CD4-positive, alpha-beta memory T cell (primary cell): Measurements from ENCODE around the gene EARS2. TPM values are rescaled to one million over a fixed set of nuclear protein-coding genes. Genes with fewer than 3 reads are reported as not detected.

Experiments used
- CTCF ChIA-PET: fragments of 350-600 bp; sonication (Branson Sonifier 250); formaldehyde crosslinking; loops from one replicate; lab custom pipeline; 2021; ENCODE audit warnings: inconsistent platforms; ENCODE audit not compliant: partially characterized antibody; lab: Charles Lee
- POLR2A ChIA-PET: fragments of 350-600 bp; sonication (Branson Sonifier 250); formaldehyde crosslinking; loops from one replicate; lab custom pipeline; 2021; ENCODE audit not compliant: partially characterized antibody; lab: Charles Lee
- DNase-seq, 5 donors: peaks; one replicate each; pipeline versions ENCODE4 v3.0.0 to v3.0.0-alpha.2; 2020 to 2022; ENCODE audit warnings: mixed read lengths in 1 of 5
- H3K27ac ChIP-seq: one replicate; pipeline ENCODE4 v1.7.0; 2013; ENCODE audit warnings: low read depth, low read length
- H3K27me3 ChIP-seq: 2 replicates; pipeline ENCODE4 v1.7.0; 2013; ENCODE audit warnings: mild to moderate bottlenecking, low read length, moderate library complexity; ENCODE audit not compliant: insufficient read depth
- H3K36me3 ChIP-seq: 2 replicates; pipeline ENCODE4 v1.7.0; 2013; ENCODE audit warnings: mild to moderate bottlenecking, low read length, moderate library complexity; ENCODE audit not compliant: insufficient read depth
- H3K4me1 ChIP-seq: 2 replicates; pipeline ENCODE4 v1.7.0; 2013; ENCODE audit warnings: mild to moderate bottlenecking, low read length, moderate library complexity; ENCODE audit not compliant: insufficient read depth
- H3K4me3 ChIP-seq, 2 donors: one replicate each; pipeline ENCODE4 v1.7.0; 2013; ENCODE audit warnings: low read length in 2 of 2, mild to moderate bottlenecking in 1 of 2
- H3K9me3 ChIP-seq, 2 donors: one replicate each; pipeline ENCODE4 v1.7.0; 2013; ENCODE audit warnings: low read length in 2 of 2, control low read depth in 1 of 2; ENCODE audit not compliant: control insufficient read depth in 1 of 2
- H3K27ac Mint-ChIP-seq, 7 donors: one replicate each; pipeline ENCODE4 v1.8.0; 2020 to 2021; ENCODE audit warnings: mixed read lengths in 7 of 7, mild to moderate bottlenecking in 6 of 7, inconsistent platforms in 3 of 7, moderate library complexity in 3 of 7
- H3K27me3 Mint-ChIP-seq, 2 donors: one replicate each; pipeline ENCODE4 v1.8.0; 2020 to 2021; ENCODE audit warnings: mixed read lengths in 2 of 2
- H3K36me3 Mint-ChIP-seq, 2 donors: one replicate each; pipeline ENCODE4 v1.8.0; 2020 to 2021; ENCODE audit warnings: mixed read lengths in 2 of 2, inconsistent platforms in 1 of 2, mild to moderate bottlenecking in 1 of 2
- H3K4me1 Mint-ChIP-seq, 4 donors: one replicate each; pipeline ENCODE4 v1.8.0; 2020 to 2021; ENCODE audit warnings: mixed read lengths in 4 of 4, mild to moderate bottlenecking in 1 of 4
- H3K4me3 Mint-ChIP-seq, 8 donors: one replicate each; pipeline ENCODE4 v1.8.0; 2020 to 2021; ENCODE audit warnings: mixed read lengths in 8 of 8, mild to moderate bottlenecking in 7 of 8, moderate library complexity in 6 of 8, inconsistent platforms in 3 of 8
- H3K9me3 Mint-ChIP-seq, 8 donors: one replicate each; pipeline ENCODE4 v1.8.0; 2020 to 2021; ENCODE audit warnings: mixed read lengths in 8 of 8, mild to moderate bottlenecking in 5 of 8, inconsistent platforms in 3 of 8, moderate library complexity in 1 of 8
- intact Hi-C: fragments of 100-400 bp; cut with micrococcal nuclease; formaldehyde crosslinking; loops from one replicate; pipeline ENCODE4 v1.15.1; 2023
- polyA plus RNA-seq, 2 donors: library from polyadenylated mRNA; unstranded; fragments of 300-500 nt; fragmentation: Illumina TruSeq; gene quantifications; one replicate each; pipeline ENCODE4 v1.2.3, GENCODE V29; 2021
- total RNA-seq, 2 experiments: library from RNA; stranded (reverse); gene quantifications; one replicate each; pipeline ENCODE4 v1.2.3, GENCODE V29; 2021

The EARS2 gene
- total and polyA plus RNA-seq, 4 experiments from 2014 or later, result 11.4 to 16.0 (median 14.6) TPM

DNA sequence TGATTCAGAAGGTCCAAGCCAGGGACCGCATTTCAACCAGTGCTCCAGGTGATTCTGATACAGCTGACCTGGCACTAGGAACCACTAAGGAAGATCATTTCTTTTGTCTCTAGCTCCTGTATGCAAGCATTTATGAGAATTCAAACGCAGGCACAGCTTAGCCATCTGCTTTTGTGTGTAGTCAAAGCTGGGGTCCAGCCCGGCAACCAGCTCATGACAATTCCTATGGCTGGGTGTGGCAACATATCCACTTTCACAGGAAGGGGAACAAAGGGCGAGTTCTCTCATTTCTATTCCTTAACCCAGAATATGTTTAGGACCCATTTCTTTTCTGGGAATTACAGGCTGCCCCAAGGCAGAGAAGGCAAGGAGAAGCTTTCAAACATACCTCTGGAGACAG, 76.9 kb downstream of the EARS2 start:
- intact Hi-C loops, result no loop called here
- Histone ChIP-seq H3K4me1 (peaks cover 6% of the 10 kb centered on the region), H3K27ac (no peak overlapping the region), H3K9me3 (no peaks in the 10 kb centered on the region), H3K4me3 (no peak overlapping the region), H3K27me3 (no peaks in the 10 kb centered on the region), H3K36me3 (peaks cover 71% of the 10 kb centered on the region)
- Mint-ChIP-seq H3K27me3 (no peaks in the 10 kb centered on the region), H3K9me3 (no peaks in the 10 kb centered on the region), H3K36me3 (peaks cover 57 to 80% of the 10 kb centered on the region in 2 donors), H3K4me1 (peaks cover 0 to 11% (median 3%) of the 10 kb centered on the region in 4 donors), H3K4me3 (peak overlapping the region in 1 of 8 donors; percentile 5), H3K27ac (peak overlapping the region in 1 of 7 donors; percentile 51)
- POLR2A ChIA-PET, result interaction anchor here (0.5 kb wide), 1 partner anchor 23 kb away, joined by 3 read pairs; no protein-coding TSS in a partner anchor
- CTCF ChIA-PET, result interaction anchor here (0.8 to 4.4 kb wide), 2 partner anchors 20 to 45 kb away, joined by 3 to 17 read pairs; no protein-coding TSS in a partner anchor
- no peak for DNase-seq

GRCh38 chr16:23479138-23479537, 78.0 kb downstream of the EARS2 start:
- Histone ChIP-seq H3K36me3 (peaks cover 73% of the 10 kb centered on the region), H3K4me3 (no peak overlapping the region), H3K27me3 (no peaks in the 10 kb centered on the region), H3K27ac (no peak overlapping the region), H3K9me3 (no peaks in the 10 kb centered on the region), H3K4me1 (peaks cover 6% of the 10 kb centered on the region)
- no peaks in the 10 kb centered on the region for H3K27me3 Mint-ChIP-seq
- no peaks in the 10 kb centered on the region for H3K9me3 Mint-ChIP-seq
- CTCF ChIA-PET, result interaction anchor here (4.4 kb wide), 1 partner anchor 44 kb away, joined by 17 read pairs; no protein-coding TSS in a partner anchor
- POLR2A ChIA-PET, result no interaction called here
- peaks cover 0 to 11% (median 3%) of the 10 kb centered on the region in 4 donors for H3K4me1 Mint-ChIP-seq
- no peak for DNase-seq
- intact Hi-C loops, result no loop called here
- H3K4me3 Mint-ChIP-seq, result no peak overlapping the region
- peaks cover 49 to 78% of the 10 kb centered on the region in 2 donors for H3K36me3 Mint-ChIP-seq
- peak overlapping the region in 4 of 7 donors; percentile 24 to 90 (median 42) for H3K27ac Mint-ChIP-seq

DNA sequence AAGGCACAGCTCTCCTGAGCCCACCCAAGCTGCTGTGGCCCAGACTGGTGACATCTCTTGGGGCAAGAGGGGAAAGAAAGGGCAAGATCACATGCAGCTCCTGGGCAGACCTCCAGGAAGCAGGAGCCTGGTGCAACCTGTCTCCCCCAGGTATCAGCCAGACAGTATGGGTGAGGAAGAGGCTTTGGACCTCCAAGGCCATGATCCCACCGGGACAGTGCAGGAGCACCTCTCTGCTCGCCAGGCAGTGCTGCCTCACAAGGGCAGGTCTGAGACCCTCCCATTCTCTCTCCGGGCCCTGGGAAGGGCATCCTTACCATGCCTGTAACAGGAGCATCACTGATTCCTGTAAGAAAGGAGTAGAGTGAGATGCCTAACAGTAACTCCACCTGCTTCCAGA, 78.6 kb downstream of the EARS2 start:
- CTCF ChIA-PET, result interaction anchor here (4.4 kb wide), 1 partner anchor 43 kb away, joined by 17 read pairs; no protein-coding TSS in a partner anchor
- no peaks in the 10 kb centered on the region for H3K9me3 ChIP-seq

DNA sequence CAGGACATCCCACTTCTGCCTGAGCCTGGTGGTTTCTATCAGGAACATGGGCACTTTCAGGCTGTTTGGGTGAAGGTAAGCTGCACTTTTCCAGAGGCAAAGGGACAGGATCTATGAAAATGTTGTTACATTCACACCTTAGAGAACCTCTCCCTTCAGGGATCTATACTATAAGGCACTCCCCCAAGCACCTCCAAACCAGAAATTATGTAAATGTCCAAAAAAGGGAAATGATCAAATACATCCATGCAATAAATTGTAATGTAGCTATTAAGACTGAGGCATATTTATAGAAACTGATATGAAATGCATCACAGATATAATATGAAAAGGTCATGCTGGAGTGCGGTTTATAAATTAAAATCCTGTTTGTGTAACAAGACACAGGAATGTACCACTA, 80.9 kb downstream of the EARS2 start:
- no peak overlapping the region for H3K4me3 ChIP-seq
- H3K27ac ChIP-seq, result no peak overlapping the region
- DNase-seq, result no peak
- H3K36me3 Mint-ChIP-seq, result peaks cover 35 to 66% of the 10 kb centered on the region in 2 donors
- H3K9me3 Mint-ChIP-seq, result no peaks in the 10 kb centered on the region
- CTCF ChIA-PET, result no interaction called here
- H3K4me3 Mint-ChIP-seq, result no peak overlapping the region
- intact Hi-C loops, result no loop called here
- no peaks in the 10 kb centered on the region for H3K4me1 ChIP-seq
- no peaks in the 10 kb centered on the region for H3K9me3 ChIP-seq
- no peaks in the 10 kb centered on the region for H3K27me3 Mint-ChIP-seq
- peak overlapping the region in 1 of 7 donors; percentile 41 for H3K27ac Mint-ChIP-seq
- H3K4me1 Mint-ChIP-seq, result no peaks in the 10 kb centered on the region
- peaks cover 59% of the 10 kb centered on the region for H3K36me3 ChIP-seq
- no peaks in the 10 kb centered on the region for H3K27me3 ChIP-seq
- POLR2A ChIA-PET, result no interaction called here

More for the DNA sequence above, 78.6 kb downstream of the EARS2 start:
- Mint-ChIP-seq H3K36me3 (peaks cover 53 to 82% of the 10 kb centered on the region in 2 donors), H3K4me1 (peaks cover 0 to 11% (median 3%) of the 10 kb centered on the region in 4 donors), H3K27ac (peak overlapping the region in 4 of 7 donors; percentile 29 to 90 (median 58)), H3K9me3 (no peaks in the 10 kb centered on the region), H3K4me3 (no peak overlapping the region), H3K27me3 (no peaks in the 10 kb centered on the region)
- Histone ChIP-seq H3K4me1 (peaks cover 6% of the 10 kb centered on the region), H3K27ac (no peak overlapping the region), H3K27me3 (no peaks in the 10 kb centered on the region), H3K4me3 (no peak overlapping the region), H3K36me3 (peaks cover 73% of the 10 kb centered on the region)
- POLR2A ChIA-PET, result no interaction called here
- intact Hi-C loops, result no loop called here
- no peak for DNase-seq

Other genes starting within 250 kb of the EARS2 start
- gene COG7, start 104.2 kb downstream of the EARS2 start, total RNA-seq, result 10 to 100 TPM; 19.7 to 24.7 TPM
- gene COG7, start 104.2 kb downstream of the EARS2 start, polyA plus RNA-seq, result 10 to 100 TPM; 11.4 to 13.0 TPM
- 100 to 1,000 TPM; 114 to 118 TPM for gene GGA2, start 46.9 kb downstream of the EARS2 start, total RNA-seq
- 10 to 100 TPM; 49.2 to 49.6 TPM for gene GGA2, start 46.9 kb downstream of the EARS2 start, polyA plus RNA-seq
- gene UBFD1, start 377 bp upstream of the EARS2 start, total RNA-seq, result 10 to 100 TPM; 41.0 to 41.2 TPM
- gene UBFD1, start 377 bp upstream of the EARS2 start, polyA plus RNA-seq, result 10 to 100 TPM; 11.9 to 15.3 TPM
- gene NDUFAB1, start 39.0 kb upstream of the EARS2 start, total RNA-seq, result 10 to 100 TPM; 45.4 to 45.7 TPM
- 100 to 1,000 TPM; 197 to 241 TPM for gene NDUFAB1, start 39.0 kb upstream of the EARS2 start, polyA plus RNA-seq
- 10 to 100 TPM; 12.4 to 15.0 TPM for gene PALB2, start 84.0 kb upstream of the EARS2 start, total RNA-seq
- 1 to 10 TPM; 5.4 to 7.2 TPM for gene PALB2, start 84.0 kb upstream of the EARS2 start, polyA plus RNA-seq
- gene DCTN5, start 84.1 kb upstream of the EARS2 start, total RNA-seq, result 10 to 100 TPM; 55.8 to 60.2 TPM
- gene DCTN5, start 84.1 kb upstream of the EARS2 start, polyA plus RNA-seq, result 10 to 100 TPM; 55.9 to 59.5 TPM
- gene PLK1, start 121.5 kb upstream of the EARS2 start, total RNA-seq, result 1 to 10 TPM; 3.0 to 3.5 TPM
- gene PLK1, start 121.5 kb upstream of the EARS2 start, polyA plus RNA-seq, result under 1 TPM in 1 of 2 donors, not detected in 1; 0.18 TPM
- not detected for gene ERN2, start 155.9 kb upstream of the EARS2 start, total RNA-seq
- not detected for gene ERN2, start 155.9 kb upstream of the EARS2 start, polyA plus RNA-seq
- gene CHP2, start 197.7 kb upstream of the EARS2 start, total RNA-seq, result not detected
- not detected for gene CHP2, start 197.7 kb upstream of the EARS2 start, polyA plus RNA-seq